Measurements from ENCODE around the gene OTULINL. TPM values are rescaled to one million over a fixed set of nuclear protein-coding genes. Genes with fewer than 3 reads are reported as not detected.

OTULINL gene
- polyA plus RNA-seq, 4 donors = 10.4 to 40.7 (median 14.7) TPM

GRCh38 chr5:14574891-14575508 lies 6.6 kb upstream of the OTULINL start:
- no peak for DNase-seq (ENCODE audit: low read depth in 4 of 4, low spot score in 3 of 4)

GRCh38 chr5:14576206-14576605 lies 5.4 kb upstream of the OTULINL start:
- no peak for DNase-seq (ENCODE audit: low read depth in 4 of 4, low spot score in 3 of 4)

- DNase-seq (ENCODE audit: low read depth in 4 of 4, low spot score in 3 of 4) = no peak
These were observed 4.4 kb upstream of the OTULINL start for GRCh38 chr5:14577079-14577725.

- no peak for DNase-seq (ENCODE audit: low read depth in 4 of 4, low spot score in 3 of 4)
These were observed 3.6 kb upstream of the OTULINL start for GRCh38 chr5:14577971-14578370.

GRCh38 chr5:14579246-14579645 lies 2.3 kb upstream of the OTULINL start:
- no peak for DNase-seq (ENCODE audit: low read depth in 4 of 4, low spot score in 3 of 4)

GRCh38 chr5:14579731-14580397 lies 1.7 kb upstream of the OTULINL start:
- no peak for DNase-seq (ENCODE audit: low read depth in 4 of 4, low spot score in 3 of 4)

- DNase-seq (ENCODE audit: low read depth in 4 of 4, low spot score in 3 of 4) = peak in 1 of 4 donors; percentile 7
These were observed 1.1 kb upstream of the OTULINL start for GRCh38 chr5:14580398-14581034.

- peak in 1 of 4 donors; percentile 19 for DNase-seq (ENCODE audit: low read depth in 4 of 4, low spot score in 3 of 4)
These were observed 552 bp downstream of the OTULINL start for GRCh38 chr5:14581891-14582796.

- DNase-seq (ENCODE audit: low read depth in 4 of 4, low spot score in 3 of 4) = no peak
These were observed 1.2 kb downstream of the OTULINL start for GRCh38 chr5:14582797-14583137.

GRCh38 chr5:14584848-14585247 lies 3.3 kb downstream of the OTULINL start:
- DNase-seq (ENCODE audit: low read depth in 4 of 4, low spot score in 3 of 4) = no peak

- DNase-seq (ENCODE audit: low read depth in 4 of 4, low spot score in 3 of 4) = no peak
These were observed 5.6 kb downstream of the OTULINL start for GRCh38 chr5:14587150-14587549.

- DNase-seq (ENCODE audit: low read depth in 4 of 4, low spot score in 3 of 4) = no peak
These were observed 6.6 kb downstream of the OTULINL start for GRCh38 chr5:14588145-14588544.

GRCh38 chr5:14588758-14589543 lies 7.4 kb downstream of the OTULINL start:
- no peak for DNase-seq (ENCODE audit: low read depth in 4 of 4, low spot score in 3 of 4)

- no peak for DNase-seq (ENCODE audit: low read depth in 4 of 4, low spot score in 3 of 4)
These were observed 9.4 kb downstream of the OTULINL start for GRCh38 chr5:14590949-14591348.

GRCh38 chr5:14591548-14591947 lies 10.0 kb downstream of the OTULINL start:
- DNase-seq (ENCODE audit: low read depth in 4 of 4, low spot score in 3 of 4) = no peak

GRCh38 chr5:14593326-14594021 lies 11.9 kb downstream of the OTULINL start:
- DNase-seq (ENCODE audit: low read depth in 4 of 4, low spot score in 3 of 4) = no peak

- DNase-seq (ENCODE audit: low read depth in 4 of 4, low spot score in 3 of 4) = no peak
These were observed 12.9 kb downstream of the OTULINL start for GRCh38 chr5:14594378-14595074.

- DNase-seq (ENCODE audit: low read depth in 4 of 4, low spot score in 3 of 4) = no peak
These were observed 13.6 kb downstream of the OTULINL start for GRCh38 chr5:14595189-14595588.

GRCh38 chr5:14595891-14596290 lies 14.3 kb downstream of the OTULINL start:
- DNase-seq (ENCODE audit: low read depth in 4 of 4, low spot score in 3 of 4) = no peak

Measured in left renal pelvis (tissue), 4 donors.